ENCODE data around the gene LUM. TPM values are rescaled to one million over a fixed set of nuclear protein-coding genes. Genes with fewer than 3 reads are reported as not detected.

LUM gene, protein sequence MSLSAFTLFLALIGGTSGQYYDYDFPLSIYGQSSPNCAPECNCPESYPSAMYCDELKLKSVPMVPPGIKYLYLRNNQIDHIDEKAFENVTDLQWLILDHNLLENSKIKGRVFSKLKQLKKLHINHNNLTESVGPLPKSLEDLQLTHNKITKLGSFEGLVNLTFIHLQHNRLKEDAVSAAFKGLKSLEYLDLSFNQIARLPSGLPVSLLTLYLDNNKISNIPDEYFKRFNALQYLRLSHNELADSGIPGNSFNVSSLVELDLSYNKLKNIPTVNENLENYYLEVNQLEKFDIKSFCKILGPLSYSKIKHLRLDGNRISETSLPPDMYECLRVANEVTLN
- 0.42 TPM in 1 of 2 replicates, not detected in the other for total RNA-seq (2021)
- not detected for Bru-seq, nascent RNA
- percentile 19 among the genes with signal in this experiment for BruChase-seq, experiment 1, labeled RNA remaining after a 2-hour chase
- percentile 22 among the genes with signal in this experiment for BruChase-seq, experiment 2, labeled RNA remaining after a 6-hour chase
- long read RNA-seq, partial matches to known transcripts, result 0 of 1 reads
- long read RNA-seq, other reads (novel, unspliced or antisense), result 0 of 1 reads

DNA sequence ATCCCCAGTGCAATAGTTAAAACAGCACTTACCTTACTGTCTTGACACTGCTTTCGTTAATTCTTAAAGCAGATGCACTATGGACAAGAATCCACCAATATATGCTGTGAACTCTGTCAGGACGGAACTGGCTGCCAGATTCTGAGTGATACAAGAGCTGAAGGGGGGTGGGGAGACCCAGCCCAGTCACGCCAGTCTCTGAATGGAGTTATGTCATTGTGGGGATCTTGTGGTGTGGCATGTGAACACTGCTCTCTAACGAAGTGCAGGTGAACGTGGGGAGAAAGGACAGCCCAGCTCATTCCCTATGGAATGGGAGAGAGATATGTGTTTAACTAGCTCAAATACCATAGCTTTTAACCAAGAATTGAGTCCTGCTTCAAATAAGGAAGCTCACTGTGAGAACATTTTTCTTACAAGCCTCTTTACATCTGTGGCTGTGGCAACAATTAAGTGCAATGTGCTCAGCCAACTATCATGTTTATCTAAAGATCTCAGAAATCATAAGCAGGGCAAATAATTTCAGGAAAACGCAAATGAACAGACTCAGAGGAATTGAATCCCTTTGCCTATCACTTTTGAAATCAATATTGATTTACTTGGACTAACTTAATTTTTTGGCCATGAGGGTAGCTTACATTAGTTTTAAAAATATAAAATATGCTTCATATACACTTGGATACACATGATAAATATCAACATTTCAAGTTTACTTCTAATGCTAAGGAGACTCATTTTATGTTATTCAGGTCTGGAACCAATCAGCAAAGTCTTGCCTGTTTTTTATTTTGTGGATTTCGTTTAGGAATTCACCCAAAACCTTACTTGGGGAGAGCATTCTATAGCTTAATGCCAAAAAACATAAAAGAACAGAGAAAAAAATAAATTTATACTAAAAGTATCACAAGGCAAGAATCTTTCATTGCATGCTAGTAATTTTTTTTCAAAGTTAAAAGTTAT, at the start of gene LUM:
Gene LUM, minus strand, starts transcription at position 129 of the 960 bp plus-strand sequence. CDS start 2,515 bp downstream, outside the sequence.
- no peak for DNase-seq (ENCODE audit: low spot score)
- Histone ChIP-seq H3K27me3 (replicated peaks; ENCODE audit: insufficient read depth, low read depth, low read length, poor library complexity) (no peaks in the 10 kb centered on the region), H3K4me1 (ENCODE audit: insufficient read depth, low read length, poor library complexity, severe bottlenecking) (no peaks in the 10 kb centered on the region), H3K4me3 (ENCODE audit: low read depth, low read length, poor library complexity, severe bottlenecking) (no peak within 1 kb of the TSS), H3K9me3 (ENCODE audit: low read depth, low read length, poor library complexity, severe bottlenecking) (no peaks in the 10 kb centered on the region), H3K27ac (ENCODE audit: low read depth, low read length, poor library complexity, severe bottlenecking) (no peak within 1 kb of the TSS), H3K36me3 (ENCODE audit: insufficient read depth, low read length, poor library complexity, severe bottlenecking) (no peaks in the 10 kb centered on the region)
- ChIA-PET CTCF (no interaction called here), POLR2A (ENCODE audit: low non-redundant PET) (no interaction called here)
- intact Hi-C loops (cut with micrococcal nuclease; ENCODE audit: unreplicated experiment), result no loop called here
- TF ChIP-seq, protein P1, sequence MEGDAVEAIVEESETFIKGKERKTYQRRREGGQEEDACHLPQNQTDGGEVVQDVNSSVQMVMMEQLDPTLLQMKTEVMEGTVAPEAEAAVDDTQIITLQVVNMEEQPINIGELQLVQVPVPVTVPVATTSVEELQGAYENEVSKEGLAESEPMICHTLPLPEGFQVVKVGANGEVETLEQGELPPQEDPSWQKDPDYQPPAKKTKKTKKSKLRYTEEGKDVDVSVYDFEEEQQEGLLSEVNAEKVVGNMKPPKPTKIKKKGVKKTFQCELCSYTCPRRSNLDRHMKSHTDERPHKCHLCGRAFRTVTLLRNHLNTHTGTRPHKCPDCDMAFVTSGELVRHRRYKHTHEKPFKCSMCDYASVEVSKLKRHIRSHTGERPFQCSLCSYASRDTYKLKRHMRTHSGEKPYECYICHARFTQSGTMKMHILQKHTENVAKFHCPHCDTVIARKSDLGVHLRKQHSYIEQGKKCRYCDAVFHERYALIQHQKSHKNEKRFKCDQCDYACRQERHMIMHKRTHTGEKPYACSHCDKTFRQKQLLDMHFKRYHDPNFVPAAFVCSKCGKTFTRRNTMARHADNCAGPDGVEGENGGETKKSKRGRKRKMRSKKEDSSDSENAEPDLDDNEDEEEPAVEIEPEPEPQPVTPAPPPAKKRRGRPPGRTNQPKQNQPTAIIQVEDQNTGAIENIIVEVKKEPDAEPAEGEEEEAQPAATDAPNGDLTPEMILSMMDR (conservative IDR thresholded peaks at IDR 0.05; ENCODE audit: low read depth, low read length), result no peak
- no peak for TF ChIP-seq EZH2 (IDR thresholded peaks at IDR 0.05; ENCODE audit: borderline replicate concordance, low read depth, low read length, poor library complexity, severe bottlenecking)
- no TSS peak for BruUV-seq (replicated peaks)

DNA sequence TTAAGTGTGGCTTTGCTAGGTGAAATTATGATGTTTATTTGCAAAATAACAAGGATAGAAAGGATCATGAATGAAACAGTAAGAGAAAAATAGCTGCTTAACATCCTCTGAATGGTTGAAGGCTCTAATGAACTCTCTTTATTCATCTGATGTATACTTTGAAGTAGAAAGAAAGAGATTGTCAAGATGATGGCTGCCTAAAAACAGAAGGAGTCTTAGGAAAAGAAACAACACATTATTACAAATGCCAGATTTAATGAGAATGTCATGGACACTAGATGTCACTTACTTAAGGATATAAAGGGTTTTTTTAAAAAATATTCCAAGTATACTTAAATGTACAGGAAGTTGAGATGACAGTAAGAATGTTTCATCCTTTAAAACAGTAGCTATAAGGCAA, 49.7 kb upstream of the LUM start:
- intact Hi-C loops (cut with micrococcal nuclease; ENCODE audit: unreplicated experiment), result no loop called here
- Histone ChIP-seq H3K27me3 (replicated peaks; ENCODE audit: insufficient read depth, low read depth, low read length, poor library complexity) (no peaks in the 10 kb centered on the region), H3K36me3 (ENCODE audit: insufficient read depth, low read length, poor library complexity, severe bottlenecking) (no peaks in the 10 kb centered on the region), H3K27ac (ENCODE audit: low read depth, low read length, poor library complexity, severe bottlenecking) (no peak overlapping the region), H3K4me3 (ENCODE audit: low read depth, low read length, poor library complexity, severe bottlenecking) (no peak overlapping the region), H3K9me3 (ENCODE audit: low read depth, low read length, poor library complexity, severe bottlenecking) (no peaks in the 10 kb centered on the region), H3K4me1 (ENCODE audit: insufficient read depth, low read length, poor library complexity, severe bottlenecking) (no peaks in the 10 kb centered on the region)
- no peak for TF ChIP-seq EZH2 (IDR thresholded peaks at IDR 0.05; ENCODE audit: borderline replicate concordance, low read depth, low read length, poor library complexity, severe bottlenecking)
- TF ChIP-seq, protein P1 (conservative IDR thresholded peaks at IDR 0.05; ENCODE audit: low read depth, low read length), result no peak
- ChIA-PET CTCF (no interaction called here), POLR2A (ENCODE audit: low non-redundant PET) (no interaction called here)
- DNase-seq (ENCODE audit: low spot score), result no peak
- BruUV-seq (replicated peaks), result no TSS peak

DNA sequence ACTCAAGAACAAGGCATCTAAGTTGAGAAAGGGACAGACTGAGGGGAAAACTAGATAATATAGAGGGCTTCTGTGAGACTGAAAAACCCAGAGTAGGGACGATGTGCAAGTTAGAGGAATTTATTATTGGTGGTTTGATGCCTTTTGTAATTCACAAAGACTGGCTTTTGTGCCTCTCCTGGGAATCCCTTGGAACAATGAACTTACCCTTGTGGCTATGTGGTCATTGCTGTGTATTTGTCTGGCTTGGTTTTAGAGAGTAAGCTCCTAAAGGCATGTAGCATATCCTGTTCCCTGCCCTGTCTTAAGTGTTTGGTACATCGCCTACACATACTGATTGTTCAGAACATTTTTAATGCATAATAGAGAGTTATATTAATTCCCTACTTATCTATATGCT, 44.7 kb upstream of the LUM start:
- no peaks in the 10 kb centered on the region for H3K27me3 ChIP-seq (replicated peaks; ENCODE audit: insufficient read depth, low read depth, low read length, poor library complexity)
- CTCF ChIA-PET, result no interaction called here
- intact Hi-C loops (cut with micrococcal nuclease; ENCODE audit: unreplicated experiment), result no loop called here
- BruUV-seq (replicated peaks), result no TSS peak
- no peaks in the 10 kb centered on the region for H3K4me1 ChIP-seq (ENCODE audit: insufficient read depth, low read length, poor library complexity, severe bottlenecking)
- no peak overlapping the region for H3K27ac ChIP-seq (ENCODE audit: low read depth, low read length, poor library complexity, severe bottlenecking)
- no peak overlapping the region for H3K4me3 ChIP-seq (ENCODE audit: low read depth, low read length, poor library complexity, severe bottlenecking)
- H3K9me3 ChIP-seq (ENCODE audit: low read depth, low read length, poor library complexity, severe bottlenecking), result no peaks in the 10 kb centered on the region
- H3K36me3 ChIP-seq (ENCODE audit: insufficient read depth, low read length, poor library complexity, severe bottlenecking), result no peaks in the 10 kb centered on the region
- no peak for TF ChIP-seq EZH2 (IDR thresholded peaks at IDR 0.05; ENCODE audit: borderline replicate concordance, low read depth, low read length, poor library complexity, severe bottlenecking)
- TF ChIP-seq, protein P1 (conservative IDR thresholded peaks at IDR 0.05; ENCODE audit: low read depth, low read length), result no peak
- DNase-seq (ENCODE audit: low spot score), result no peak
- POLR2A ChIA-PET (ENCODE audit: low non-redundant PET), result no interaction called here
